ENCODE results near the gene ESF1. TPM values are rescaled to one million over a fixed set of nuclear protein-coding genes. Genes with fewer than 3 reads are reported as not detected.

The ESF1 gene
- total and polyA plus RNA-seq, 9 of the 15 experiments (the other 6 are each of a cell fraction or from before 2014, with no cell fraction given): 7.0 to 30.4 (median 18.6) TPM

DNA sequence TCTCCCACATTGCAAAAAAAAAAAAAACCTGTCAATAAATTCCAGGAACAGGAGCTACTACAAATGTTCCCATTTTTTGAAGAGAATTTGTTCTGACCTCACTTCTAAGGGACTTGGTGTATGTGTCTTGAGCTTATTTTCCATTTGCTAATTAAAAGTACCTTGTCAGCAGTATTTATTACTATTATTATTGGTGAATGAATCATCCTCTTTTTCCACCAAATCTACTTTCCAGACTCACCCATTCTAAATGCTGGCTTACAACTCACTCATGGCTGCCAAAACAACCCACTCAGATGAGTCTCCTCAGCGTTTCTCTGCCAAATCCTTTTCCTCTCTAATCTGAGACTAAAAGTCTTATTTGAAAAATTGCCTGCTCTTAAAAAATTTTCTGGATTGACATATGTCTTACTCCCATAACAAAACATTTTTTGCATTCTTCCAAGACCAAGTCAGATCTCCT lies 112.8 kb downstream of the ESF1 start:
- intact Hi-C loops (cut with micrococcal nuclease) (no loop called here), in situ Hi-C loops (cut with MboI) (no loop called here)
- no TSS peak for BruUV-seq (replicated peaks)
- H3K27me3 ChIP-seq (ENCODE audit: control insufficient read depth in 2 of 2, insufficient read depth in 2 of 2, low read length in 2 of 2): no peaks in the 10 kb centered on the region
- CTCF ChIA-PET (ENCODE audit: low intra/inter-chr PET ratio): no interaction called here
- H3K36me3 ChIP-seq (ENCODE audit: control insufficient read depth, insufficient read depth, low read length): no peaks in the 10 kb centered on the region
- ATAC-seq (no peak), FAIRE-seq (no peak), DNase-seq (ENCODE audit: extremely low read depth in 1 of 4, low spot score in 3 of 4) (no peak)
- POLR2A ChIA-PET: no interaction called here
- no peaks in the 10 kb centered on the region for H4K20me1 ChIP-seq (replicated peaks; ENCODE audit: control insufficient read depth, insufficient read depth, low read length)
- no peak overlapping the region for H3K9ac ChIP-seq (ENCODE audit: insufficient read depth in 1 of 2, low read depth in 2 of 2, low read length in 2 of 2)
- H3K4me2 ChIP-seq (ENCODE audit: insufficient read depth, low read length): no peak overlapping the region
- no peaks in the 10 kb centered on the region for H3K9me1 ChIP-seq (ENCODE audit: control insufficient read depth, insufficient read depth, low read length)
- H3K79me2 ChIP-seq (ENCODE audit: control insufficient read depth, insufficient read depth, low read length): no peaks in the 10 kb centered on the region
- TF ChIP-seq, protein P1, sequence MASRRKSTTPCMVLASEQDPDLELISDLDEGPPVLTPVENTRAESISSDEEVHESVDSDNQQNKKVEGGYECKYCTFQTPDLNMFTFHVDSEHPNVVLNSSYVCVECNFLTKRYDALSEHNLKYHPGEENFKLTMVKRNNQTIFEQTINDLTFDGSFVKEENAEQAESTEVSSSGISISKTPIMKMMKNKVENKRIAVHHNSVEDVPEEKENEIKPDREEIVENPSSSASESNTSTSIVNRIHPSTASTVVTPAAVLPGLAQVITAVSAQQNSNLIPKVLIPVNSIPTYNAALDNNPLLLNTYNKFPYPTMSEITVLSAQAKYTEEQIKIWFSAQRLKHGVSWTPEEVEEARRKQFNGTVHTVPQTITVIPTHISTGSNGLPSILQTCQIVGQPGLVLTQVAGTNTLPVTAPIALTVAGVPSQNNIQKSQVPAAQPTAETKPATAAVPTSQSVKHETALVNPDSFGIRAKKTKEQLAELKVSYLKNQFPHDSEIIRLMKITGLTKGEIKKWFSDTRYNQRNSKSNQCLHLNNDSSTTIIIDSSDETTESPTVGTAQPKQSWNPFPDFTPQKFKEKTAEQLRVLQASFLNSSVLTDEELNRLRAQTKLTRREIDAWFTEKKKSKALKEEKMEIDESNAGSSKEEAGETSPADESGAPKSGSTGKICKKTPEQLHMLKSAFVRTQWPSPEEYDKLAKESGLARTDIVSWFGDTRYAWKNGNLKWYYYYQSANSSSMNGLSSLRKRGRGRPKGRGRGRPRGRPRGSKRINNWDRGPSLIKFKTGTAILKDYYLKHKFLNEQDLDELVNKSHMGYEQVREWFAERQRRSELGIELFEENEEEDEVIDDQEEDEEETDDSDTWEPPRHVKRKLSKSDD (conservative IDR thresholded peaks at IDR 0.05; ENCODE audit: low read length): no peak
- TF ChIP-seq MAFF (IDR thresholded peaks at IDR 0.05; ENCODE audit: low read length): peak; percentile 53
- peak; percentile 65 for TF ChIP-seq MAFK (IDR thresholded peaks at IDR 0.05; ENCODE audit: low read length)
- no peak for TF ChIP-seq NCOR1 (IDR thresholded peaks at IDR 0.05)
- no peak for TF ChIP-seq SRSF9 (IDR thresholded peaks at IDR 0.05; ENCODE audit: borderline replicate concordance, low read depth, low read length)
- TF ChIP-seq ZNF561 (CRISPR knock-in tag; conservative IDR thresholded peaks at IDR 0.05): no peak
- TF ChIP-seq OTX1 (CRISPR knock-in tag; IDR thresholded peaks at IDR 0.05): no peak
- no peak for TF ChIP-seq CLOCK (CRISPR knock-in tag; IDR thresholded peaks at IDR 0.05; ENCODE audit: borderline replicate concordance)
- TF ChIP-seq ZNF436 (CRISPR knock-in tag; IDR thresholded peaks at IDR 0.05): no peak
- TF ChIP-seq, protein P2, sequence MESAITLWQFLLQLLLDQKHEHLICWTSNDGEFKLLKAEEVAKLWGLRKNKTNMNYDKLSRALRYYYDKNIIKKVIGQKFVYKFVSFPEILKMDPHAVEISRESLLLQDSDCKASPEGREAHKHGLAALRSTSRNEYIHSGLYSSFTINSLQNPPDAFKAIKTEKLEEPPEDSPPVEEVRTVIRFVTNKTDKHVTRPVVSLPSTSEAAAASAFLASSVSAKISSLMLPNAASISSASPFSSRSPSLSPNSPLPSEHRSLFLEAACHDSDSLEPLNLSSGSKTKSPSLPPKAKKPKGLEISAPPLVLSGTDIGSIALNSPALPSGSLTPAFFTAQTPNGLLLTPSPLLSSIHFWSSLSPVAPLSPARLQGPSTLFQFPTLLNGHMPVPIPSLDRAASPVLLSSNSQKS (CRISPR knock-in tag; IDR thresholded peaks at IDR 0.05): no peak
- TF ChIP-seq ZNF316 (IDR thresholded peaks at IDR 0.05): peak; percentile 75
- TF ChIP-seq C11orf30 (IDR thresholded peaks at IDR 0.05; ENCODE audit: low read depth): peak; percentile 42; the same call in 1 of the 2 replicates
- no peak for TF ChIP-seq PTTG1 (tag; IDR thresholded peaks at IDR 0.05; ENCODE audit: low read depth)
- TF ChIP-seq SIX5 (IDR thresholded peaks at IDR 0.05; ENCODE audit: borderline replicate concordance in 1 of 2, insufficient read depth in 1 of 2, low read depth in 1 of 2, low read length in 2 of 2): no peak
- WGBS (ENCODE audit: insufficient coverage, low coverage, missing lambda C conversion rate): 0% methylated on average over 1 of the region's 1 CpG
- H3K4me3 ChIP-seq: no peak overlapping the region
- no peaks in the 10 kb centered on the region for H3K4me1 ChIP-seq (replicated peaks in 1 of 2; ENCODE audit: control insufficient read depth in 2 of 2, insufficient read depth in 2 of 2, low read length in 2 of 2)
- H3K9me3 ChIP-seq (replicated peaks; ENCODE audit: control insufficient read depth, insufficient read depth, low read depth, low read length): no peaks in the 10 kb centered on the region
- no peak overlapping the region for H2AFZ ChIP-seq (ENCODE audit: low read depth, low read length)
- H3K27ac ChIP-seq (ENCODE audit: extremely low read depth, low read depth, low read length): no peak overlapping the region

All from K562 (cell line).